ENCODE data around the gene CRYBB2.
"Not testable (repeated sequence)": the region's sequence is repeated elsewhere in the genome, so short reads cannot be mapped to it uniquely, and the experiment has no call there.

Gene CRYBB2, protein sequence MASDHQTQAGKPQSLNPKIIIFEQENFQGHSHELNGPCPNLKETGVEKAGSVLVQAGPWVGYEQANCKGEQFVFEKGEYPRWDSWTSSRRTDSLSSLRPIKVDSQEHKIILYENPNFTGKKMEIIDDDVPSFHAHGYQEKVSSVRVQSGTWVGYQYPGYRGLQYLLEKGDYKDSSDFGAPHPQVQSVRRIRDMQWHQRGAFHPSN

DNA sequence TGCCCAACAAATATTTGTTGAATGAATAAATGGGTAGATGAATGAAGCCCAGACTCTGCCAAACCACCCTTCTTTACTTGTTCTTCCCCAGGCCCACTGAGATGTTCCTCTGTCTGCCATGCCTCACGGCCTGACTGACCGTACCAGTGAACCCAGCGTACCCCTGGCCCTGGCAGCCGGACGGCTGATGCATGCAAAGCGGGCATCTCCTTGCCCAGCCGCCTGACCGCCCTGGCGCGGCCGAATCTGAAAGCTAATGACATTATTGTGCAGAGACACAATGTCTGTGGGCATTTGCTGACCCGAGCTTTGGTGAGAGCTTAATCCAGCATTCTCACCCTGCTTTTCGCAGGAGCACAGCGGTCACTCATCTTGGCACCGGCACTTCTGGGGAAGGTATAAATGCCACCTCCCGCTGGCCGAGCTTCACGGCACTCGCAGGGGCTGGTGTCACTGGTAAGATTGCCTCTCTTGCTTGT, at the start of gene CRYBB2:
Gene CRYBB2, plus strand, starts transcription at position 429 of the 479 bp plus-strand sequence. CDS start 1,791 bp downstream, outside the sequence.
- no peak within 1 kb of the TSS for H3K4me3 Mint-ChIP-seq
- no peaks in the 10 kb centered on the region for H3K36me3 Mint-ChIP-seq (ENCODE audit: low read depth)
- H3K9me3 Mint-ChIP-seq = no peaks in the 10 kb centered on the region
- H3K27me3 Mint-ChIP-seq = peaks cover 10% of the 10 kb centered on the region
- H3K27ac Mint-ChIP-seq = no peak within 1 kb of the TSS
- no peaks in the 10 kb centered on the region for H3K4me1 Mint-ChIP-seq (ENCODE audit: low read depth)

DNA sequence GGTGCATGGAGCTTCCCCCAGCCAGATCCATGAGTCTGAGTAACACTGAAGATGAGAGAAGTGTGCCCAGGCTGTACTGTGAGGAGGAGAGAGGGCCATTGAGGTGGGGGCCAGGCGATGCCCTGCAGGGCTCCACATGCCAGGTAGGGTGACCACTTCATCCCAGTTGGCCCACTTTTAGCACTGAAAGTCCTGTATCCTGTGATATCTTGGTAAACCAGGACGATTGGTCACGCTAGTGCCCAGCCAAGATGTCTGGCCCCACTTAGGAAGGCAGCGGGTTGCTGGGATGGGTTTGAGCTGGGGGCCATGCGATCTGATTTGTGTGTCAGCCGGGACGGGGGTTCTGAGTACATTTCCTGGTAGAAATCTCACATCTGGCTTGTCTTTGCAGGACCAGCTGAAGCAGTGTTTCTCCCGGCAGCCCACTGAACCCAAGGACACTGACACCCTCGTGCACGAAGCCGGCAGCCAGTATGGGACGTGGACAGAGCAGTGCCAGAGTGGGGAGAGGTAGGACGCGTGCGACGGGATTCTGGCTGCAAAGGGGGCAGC, 48.9 kb upstream of the CRYBB2 start:
- Mint-ChIP-seq H3K4me1 (ENCODE audit: low read depth) (no peaks in the 10 kb centered on the region), H3K27ac (no peak overlapping the region), H3K27me3 (no peaks in the 10 kb centered on the region), H3K4me3 (no peak overlapping the region), H3K36me3 (ENCODE audit: low read depth) (no peaks in the 10 kb centered on the region), H3K9me3 (no peaks in the 10 kb centered on the region)

GRCh38 chr22:25172153-25172552, 47.3 kb upstream of the CRYBB2 start:
- Mint-ChIP-seq H3K4me1 (ENCODE audit: low read depth) (no peaks in the 10 kb centered on the region), H3K9me3 (no peaks in the 10 kb centered on the region), H3K27ac (no peak overlapping the region), H3K36me3 (ENCODE audit: low read depth) (peaks cover under 1% of the 10 kb centered on the region), H3K4me3 (no peak overlapping the region), H3K27me3 (no peaks in the 10 kb centered on the region)

GRCh38 chr22:25174156-25174887, 45.1 kb upstream of the CRYBB2 start:
- Mint-ChIP-seq H3K9me3 (no peaks in the 10 kb centered on the region), H3K4me1 (ENCODE audit: low read depth) (no peaks in the 10 kb centered on the region), H3K27ac (no peak overlapping the region), H3K36me3 (ENCODE audit: low read depth) (peaks cover 5% of the 10 kb centered on the region), H3K4me3 (no peak overlapping the region), H3K27me3 (no peaks in the 10 kb centered on the region)

- Mint-ChIP-seq H3K36me3 (ENCODE audit: low read depth) (peaks cover 10% of the 10 kb centered on the region), H3K9me3 (no peaks in the 10 kb centered on the region), H3K27me3 (no peaks in the 10 kb centered on the region), H3K4me3 (no peak overlapping the region), H3K27ac (no peak overlapping the region), H3K4me1 (ENCODE audit: low read depth) (no peaks in the 10 kb centered on the region)
These were observed 44.5 kb upstream of the CRYBB2 start for GRCh38 chr22:25174888-25175411.

- peaks cover 10% of the 10 kb centered on the region for H3K36me3 Mint-ChIP-seq (ENCODE audit: low read depth)
- H3K27ac Mint-ChIP-seq = no peak overlapping the region
These were observed 43.3 kb upstream of the CRYBB2 start for GRCh38 chr22:25176175-25176574.

GRCh38 chr22:25176799-25177198, 42.6 kb upstream of the CRYBB2 start:
- Mint-ChIP-seq H3K27ac (no peak overlapping the region), H3K4me3 (no peak overlapping the region), H3K27me3 (no peaks in the 10 kb centered on the region), H3K36me3 (ENCODE audit: low read depth) (peaks cover 10% of the 10 kb centered on the region), H3K9me3 (no peaks in the 10 kb centered on the region), H3K4me1 (ENCODE audit: low read depth) (no peaks in the 10 kb centered on the region)

More at GRCh38 chr22:25176175-25176574, 43.3 kb upstream of the CRYBB2 start:
- no peak overlapping the region for H3K4me3 Mint-ChIP-seq
- no peaks in the 10 kb centered on the region for H3K27me3 Mint-ChIP-seq
- H3K4me1 Mint-ChIP-seq (ENCODE audit: low read depth) = no peaks in the 10 kb centered on the region
- H3K9me3 Mint-ChIP-seq = no peaks in the 10 kb centered on the region

GRCh38 chr22:25177226-25177625, 42.2 kb upstream of the CRYBB2 start:
- Mint-ChIP-seq H3K27me3 (no peaks in the 10 kb centered on the region), H3K9me3 (no peaks in the 10 kb centered on the region), H3K27ac (peak overlapping the region; percentile 40), H3K4me3 (no peak overlapping the region), H3K4me1 (ENCODE audit: low read depth) (no peaks in the 10 kb centered on the region), H3K36me3 (ENCODE audit: low read depth) (peaks cover 10% of the 10 kb centered on the region)

DNA sequence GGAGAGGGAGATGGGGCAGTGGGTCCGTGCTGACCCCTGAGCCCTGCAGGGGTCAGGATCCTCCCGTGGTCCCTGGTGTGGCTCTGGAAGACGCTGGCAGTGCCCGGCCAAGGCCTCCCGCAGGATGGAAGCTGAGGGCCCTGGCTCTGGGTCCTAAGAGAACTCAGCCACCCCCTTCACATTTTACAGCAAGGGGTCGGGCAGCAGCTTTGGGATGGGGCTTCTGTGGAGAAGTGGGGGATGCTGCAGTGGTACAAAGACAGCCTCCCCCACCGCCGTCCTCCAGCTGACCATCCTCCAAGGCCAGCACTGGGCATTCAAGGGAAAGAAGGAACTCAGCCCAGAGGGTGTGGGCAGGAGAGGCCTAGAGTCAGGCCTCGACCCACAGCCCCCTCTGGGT, 41.5 kb upstream of the CRYBB2 start:
- no peaks in the 10 kb centered on the region for H3K9me3 Mint-ChIP-seq
- H3K27ac Mint-ChIP-seq = no peak overlapping the region
- H3K4me1 Mint-ChIP-seq (ENCODE audit: low read depth) = no peaks in the 10 kb centered on the region
- peaks cover 10% of the 10 kb centered on the region for H3K36me3 Mint-ChIP-seq (ENCODE audit: low read depth)
- no peak overlapping the region for H3K4me3 Mint-ChIP-seq
- H3K27me3 Mint-ChIP-seq = no peaks in the 10 kb centered on the region

DNA sequence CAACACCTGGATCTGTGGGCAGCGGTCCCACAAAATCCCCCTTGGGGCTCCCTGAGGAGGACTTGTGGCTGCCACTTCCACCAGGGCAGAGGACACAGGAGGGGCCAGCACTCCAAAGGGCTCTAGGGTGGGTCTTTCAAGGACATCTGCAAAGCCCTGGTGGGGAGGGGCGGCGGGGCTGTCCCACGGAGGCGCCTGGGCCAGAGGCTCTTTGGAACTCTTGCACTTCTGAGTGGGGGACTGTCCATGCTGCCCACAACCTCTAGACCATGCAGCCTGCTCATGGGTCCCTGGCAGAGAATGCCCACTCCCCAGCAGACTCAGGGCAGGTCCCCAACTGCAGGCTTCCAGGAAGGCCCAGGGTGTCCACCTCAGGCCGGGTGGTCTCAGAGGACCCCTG, 41.1 kb upstream of the CRYBB2 start:
- not testable (repeated sequence) for H3K4me3 Mint-ChIP-seq; H3K27me3 Mint-ChIP-seq; H3K36me3 Mint-ChIP-seq (ENCODE audit: low read depth); H3K9me3 Mint-ChIP-seq; H3K4me1 Mint-ChIP-seq (ENCODE audit: low read depth); H3K27ac Mint-ChIP-seq

DNA sequence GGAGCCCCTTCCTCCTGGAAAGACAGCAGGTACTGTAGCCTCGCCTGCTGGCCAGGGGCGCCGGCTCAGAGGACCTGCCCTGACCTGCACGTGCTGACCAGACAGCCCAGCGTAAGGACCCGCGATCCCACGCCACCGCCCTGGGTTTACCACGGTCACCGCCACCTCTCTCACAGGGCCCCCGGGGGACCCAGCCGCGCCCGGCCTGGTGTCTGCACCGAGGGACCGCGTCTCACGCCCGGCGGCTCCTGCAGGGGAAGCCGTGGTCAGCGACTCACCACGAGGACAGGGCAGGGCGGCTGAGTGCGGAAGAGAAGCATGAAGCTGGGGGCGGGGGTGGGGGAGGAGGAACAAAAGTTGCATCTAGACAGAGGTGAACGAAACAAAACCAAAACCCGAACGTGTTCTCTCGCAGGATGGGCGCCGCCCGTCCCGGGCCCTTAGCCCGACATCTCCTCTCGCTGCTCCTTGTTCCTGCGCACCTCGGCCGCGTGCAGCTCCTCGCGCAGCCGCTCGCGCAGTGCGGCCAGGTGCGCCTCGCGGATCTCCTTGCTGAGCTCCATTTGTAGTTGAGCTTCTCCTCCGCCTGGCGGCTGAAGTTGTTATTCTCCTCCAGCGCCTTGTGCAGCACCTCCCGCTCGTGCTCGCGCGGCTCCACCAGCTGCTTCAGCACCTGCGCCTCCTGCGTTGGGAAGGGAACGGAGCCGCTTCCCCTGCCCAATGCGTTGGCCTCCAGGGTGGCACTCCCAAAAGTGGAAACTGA, 40.4 kb upstream of the CRYBB2 start:
- H3K9me3 Mint-ChIP-seq; H3K36me3 Mint-ChIP-seq (ENCODE audit: low read depth); H3K27ac Mint-ChIP-seq; H3K4me1 Mint-ChIP-seq (ENCODE audit: low read depth); H3K4me3 Mint-ChIP-seq; H3K27me3 Mint-ChIP-seq: not testable (repeated sequence)

DNA sequence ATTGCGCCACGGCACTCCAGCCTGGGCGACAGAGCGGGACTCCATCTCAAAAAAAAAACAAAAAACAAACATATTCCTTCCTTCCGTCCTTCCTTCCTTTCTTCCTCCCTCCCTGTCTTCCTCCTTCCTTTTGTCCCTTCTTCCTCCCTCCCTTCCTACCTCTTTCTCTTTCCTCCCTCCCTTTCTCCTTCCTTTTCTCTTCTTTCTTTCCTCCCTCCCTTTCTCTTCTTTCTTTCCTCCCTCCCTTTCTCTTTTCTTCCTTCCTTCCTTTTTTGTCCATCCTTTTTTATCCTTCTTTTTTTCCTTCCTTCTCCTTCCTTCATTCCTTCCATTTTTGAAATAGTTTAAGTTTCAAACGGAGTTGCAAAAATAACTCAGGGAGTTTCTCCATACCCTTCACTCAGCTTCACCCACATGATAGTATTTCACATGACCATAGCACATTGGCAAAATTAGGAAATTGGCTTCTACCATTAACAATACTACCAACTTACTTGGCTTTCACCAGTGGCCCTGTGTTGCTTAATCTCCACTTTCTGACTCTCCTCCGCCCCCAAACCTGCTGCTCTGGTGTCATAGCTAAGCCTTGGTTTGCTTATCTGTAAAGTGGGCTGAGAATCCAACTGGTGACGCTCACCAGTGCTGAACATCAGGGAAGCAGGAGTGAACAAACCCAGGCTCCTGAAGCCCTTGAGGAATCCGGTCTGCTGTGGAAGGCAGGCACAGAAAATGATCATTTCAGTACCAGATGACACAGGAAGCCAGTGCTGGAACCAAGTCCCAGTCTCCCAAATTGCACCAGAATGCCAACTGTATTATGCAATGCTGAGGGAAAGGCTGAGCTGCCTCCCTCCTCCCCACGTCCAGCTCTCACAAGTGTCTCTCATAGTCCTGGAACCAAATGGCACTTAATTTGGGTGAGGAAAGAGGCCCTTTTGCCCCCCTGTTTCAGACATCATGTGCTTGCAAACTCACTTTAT, 37.0 kb upstream of the CRYBB2 start:
- Mint-ChIP-seq H3K4me3 (no peak overlapping the region), H3K27me3 (no peaks in the 10 kb centered on the region), H3K27ac (no peak overlapping the region), H3K4me1 (ENCODE audit: low read depth) (no peaks in the 10 kb centered on the region), H3K9me3 (no peaks in the 10 kb centered on the region), H3K36me3 (ENCODE audit: low read depth) (peaks cover 7% of the 10 kb centered on the region)

DNA sequence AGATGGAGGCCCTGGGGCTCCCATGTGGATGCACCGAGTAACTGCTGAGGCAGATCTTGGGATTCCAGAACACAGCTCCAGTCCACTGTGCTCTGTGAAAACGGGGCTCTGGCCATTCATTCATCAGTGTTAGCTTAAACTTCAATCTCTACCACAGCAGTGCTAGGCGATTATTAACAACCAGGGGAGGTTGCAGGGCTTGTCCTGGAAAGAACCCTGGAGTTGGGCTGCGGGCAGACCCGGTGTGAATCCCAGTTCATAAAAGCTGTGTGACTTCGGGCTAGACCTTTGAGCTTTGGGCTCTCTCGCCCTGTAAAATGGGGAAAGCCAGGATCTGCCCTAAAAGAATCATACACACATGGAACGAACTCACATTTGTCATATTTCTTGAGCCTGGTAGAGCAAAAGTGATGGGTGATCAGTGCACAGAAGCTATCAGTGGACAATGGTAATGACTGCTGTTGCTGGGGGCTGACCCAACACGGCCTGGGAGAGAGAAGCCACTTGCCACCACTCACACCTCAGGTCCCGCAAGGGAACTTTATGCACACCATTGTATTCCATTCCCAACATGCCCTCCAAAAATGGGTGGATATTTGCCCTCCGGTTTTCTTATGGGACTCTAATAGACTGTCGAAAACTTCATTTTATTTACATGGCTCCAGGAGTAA, 35.4 kb upstream of the CRYBB2 start:
- Mint-ChIP-seq H3K36me3 (ENCODE audit: low read depth) (peaks cover 6% of the 10 kb centered on the region), H3K27me3 (no peaks in the 10 kb centered on the region)

More for the DNA sequence above, 35.4 kb upstream of the CRYBB2 start:
- no peaks in the 10 kb centered on the region for H3K9me3 Mint-ChIP-seq
- no peak overlapping the region for H3K4me3 Mint-ChIP-seq
- no peaks in the 10 kb centered on the region for H3K4me1 Mint-ChIP-seq (ENCODE audit: low read depth)
- H3K27ac Mint-ChIP-seq = no peak overlapping the region
